Liver (tissue), 9 donors: ENCODE measurements around the gene AKR1B1. TPM values are rescaled to one million over a fixed set of nuclear protein-coding genes. Genes with fewer than 3 reads are reported as not detected.

Source experiments
- DNase-seq: peaks from one replicate; pipeline ENCODE4 v3.0.0-alpha.2; 2017; ENCODE audit warnings: low spot score
- H3K27ac ChIP-seq, 2 donors: one replicate each; pipeline ENCODE4 v1.7.0; 2013; ENCODE audit warnings: inconsistent platforms in 2 of 2, low read length in 2 of 2, control low read depth in 1 of 2, low read depth in 1 of 2, mild to moderate bottlenecking in 1 of 2
- H3K27me3 ChIP-seq, 4 donors: one replicate each; pipeline versions ENCODE4 v1.6.1 to v1.7.0; 2013; ENCODE audit warnings: low read length in 3 of 4, inconsistent platforms in 1 of 4, mild to moderate bottlenecking in 1 of 4, moderate library complexity in 1 of 4; ENCODE audit not compliant: control insufficient read depth in 4 of 4, insufficient read depth in 4 of 4
- H3K36me3 ChIP-seq, 4 donors: one replicate each; pipeline versions ENCODE4 v1.6.1 to v1.7.0; 2013; ENCODE audit warnings: low read length in 3 of 4, mild to moderate bottlenecking in 3 of 4, low read depth in 1 of 4, moderate library complexity in 1 of 4; ENCODE audit not compliant: control insufficient read depth in 4 of 4, insufficient read depth in 3 of 4
- H3K4me1 ChIP-seq, 4 donors: one replicate each; pipeline versions ENCODE4 v1.6.1 to v1.7.0; 2013; ENCODE audit warnings: low read length in 3 of 4, mild to moderate bottlenecking in 3 of 4, moderate library complexity in 1 of 4; ENCODE audit not compliant: control insufficient read depth in 4 of 4, insufficient read depth in 4 of 4
- H3K4me3 ChIP-seq, 3 donors: one replicate each; pipeline versions ENCODE4 v1.6.1 to v1.7.0; 2013; ENCODE audit warnings: low read length in 3 of 3, control low read depth in 1 of 3, low read depth in 1 of 3, mild to moderate bottlenecking in 1 of 3
- H3K9ac ChIP-seq, 2 donors: one replicate each; pipeline ENCODE4 v1.7.0; 2013; ENCODE audit warnings: low read length in 2 of 2, mild to moderate bottlenecking in 2 of 2, moderate library complexity in 2 of 2, control low read depth in 1 of 2, low read depth in 1 of 2
- H3K9me3 ChIP-seq, 4 donors: one replicate each; pipeline versions ENCODE4 v1.6.1 to v1.7.0; 2013; ENCODE audit warnings: low read length in 3 of 4; ENCODE audit not compliant: control insufficient read depth in 4 of 4
- EGR1 ChIP-seq, 2 donors: IDR thresholded peaks; 2 replicates each; pipeline ENCODE4 v1.6.1; 2016 to 2018; ENCODE audit warnings: antibody characterized with exemption in 2 of 2, low read depth in 2 of 2
- GABPA ChIP-seq, 2 donors: IDR thresholded peaks in 1 of 2; conservative IDR thresholded peaks in 1 of 2; 2 replicates each; pipeline ENCODE4 v1.6.1; 2016; ENCODE audit warnings: antibody characterized with exemption in 2 of 2, mild to moderate bottlenecking in 1 of 2, moderate library complexity in 1 of 2
- REST ChIP-seq: IDR thresholded peaks from 2 replicates; pipeline ENCODE4 v1.6.1; 2016; ENCODE audit warnings: antibody characterized with exemption, mild to moderate bottlenecking
- SP1 ChIP-seq: IDR thresholded peaks from 2 replicates; pipeline ENCODE4 v1.6.1; 2018; ENCODE audit warnings: antibody characterized with exemption, mild to moderate bottlenecking
- TAF1 ChIP-seq: conservative IDR thresholded peaks from 2 replicates; pipeline ENCODE4 v1.6.1; 2016; ENCODE audit warnings: antibody characterized with exemption, mild to moderate bottlenecking
- ZBTB33 ChIP-seq: IDR thresholded peaks from 2 replicates; pipeline ENCODE4 v1.6.1; 2016; ENCODE audit warnings: antibody characterized with exemption
- WGBS: extraction: QIAGEN DNeasy Blood & Tissue Kit; methylation state at CpG from one replicate; pipeline ENCODE4 v1.1.7; 2013; 5-methylcytosine and 5-hydroxymethylcytosine counted together
- polyA plus RNA-seq, 2 donors: library from polyadenylated mRNA; stranded (reverse) in 1 of 2; unstranded in 1 of 2; fragments of 200-250 nt in 1 of 2; fragments of >200 nt in 1 of 2; fragmentation: Nextera tagmentation in 1 of 2; extraction: Ambion mirVana in 1 of 2; gene quantifications; one replicate each; pipeline versions ENCODE4 v1.2.1 to v1.2.3, GENCODE V29; 2013 to 2015
- total RNA-seq, 2 donors: library from RNA; depleted of rRNA; stranded (reverse); fragments of >200 nt; gene quantifications; one replicate each; pipeline ENCODE4 v1.2.3, GENCODE V29; 2014
- donor health status: healthy.
- donor health status: healthy.
- donor health status: healthy.
- donor health status: healthy.
- donor health status: healthy.

The AKR1B1 gene
- total and polyA plus RNA-seq, 4 donors, result 10.8 to 12.6 (median 11.6) TPM

- H3K36me3 ChIP-seq, result no peaks in the 10 kb centered on the region
- H3K27ac ChIP-seq, result no peak overlapping the region
- H3K27me3 ChIP-seq, result no peaks in the 10 kb centered on the region
- 93% methylated on average over 4 of the region's 4 CpGs for WGBS
- H3K4me1 ChIP-seq, result no peaks in the 10 kb centered on the region
- no peaks in the 10 kb centered on the region for H3K9me3 ChIP-seq
- H3K4me3 ChIP-seq, result no peak overlapping the region
- TF ChIP-seq ZBTB33 (no peak), TAF1 (no peak), SP1 (no peak), EGR1 (IDR thresholded peaks at IDR 0.05; ENCODE audit: low read depth in 2 of 2) (no peak), GABPA (IDR thresholded peaks at IDR 0.05 in 1 of 2, conservative IDR thresholded peaks at IDR 0.05 in 1 of 2) (no peak)
- DNase-seq, result no peak
- H3K9ac ChIP-seq, result no peak overlapping the region
Measured at GRCh38 chr7:134395604-134396003, 63.3 kb downstream of the AKR1B1 start.

GRCh38 chr7:134394056-134394455 lies 64.8 kb downstream of the AKR1B1 start:
- no peaks in the 10 kb centered on the region for H3K27me3 ChIP-seq
- H3K9me3 ChIP-seq, result no peaks in the 10 kb centered on the region
- H3K4me1 ChIP-seq, result no peaks in the 10 kb centered on the region
- H3K27ac ChIP-seq, result no peak overlapping the region
- 78% methylated on average over 5 of the region's 5 CpGs for WGBS
- H3K4me3 ChIP-seq, result no peak overlapping the region
- no peaks in the 10 kb centered on the region for H3K36me3 ChIP-seq
- no peak overlapping the region for H3K9ac ChIP-seq
- no peak for TF ChIP-seq REST
- DNase-seq, result no peak

Other genes starting within 250 kb of the AKR1B1 start
- 10 to 100 TPM in 1 of 2 donors, 1 to 10 TPM in 1; 5.9 to 11.9 TPM for gene SLC35B4, start 142.2 kb downstream of the AKR1B1 start, total RNA-seq
- 10 to 100 TPM in 1 of 2 donors, 1 to 10 TPM in 1; 5.7 to 17.7 TPM for gene SLC35B4, start 142.2 kb downstream of the AKR1B1 start, polyA plus RNA-seq
- under 1 TPM in 1 of 2 donors, not detected in 1; 0.08 TPM for gene AKR1B10, start 68.5 kb upstream of the AKR1B1 start, total RNA-seq
- gene AKR1B10, start 68.5 kb upstream of the AKR1B1 start, polyA plus RNA-seq, result 10 to 100 TPM in 1 of 2 donors, under 1 TPM in 1; 0.76 to 25.5 TPM
- gene AKR1B15, start 90.0 kb upstream of the AKR1B1 start, total RNA-seq, result not detected
- under 1 TPM in 1 of 2 donors, not detected in 1; 0.12 TPM for gene AKR1B15, start 90.0 kb upstream of the AKR1B1 start, polyA plus RNA-seq
- 100 to 1,000 TPM in 1 of 2 donors, 1 to 10 TPM in 1; 8.9 to 250 TPM for gene BPGM, start 187.8 kb upstream of the AKR1B1 start, total RNA-seq
- gene BPGM, start 187.8 kb upstream of the AKR1B1 start, polyA plus RNA-seq, result 1 to 10 TPM; 6.1 to 6.3 TPM